HG02943 (cell line): ENCODE measurements around the gene UBXN11.
A peak's percentile ranks its signal among the peaks of the same experiment; 100 is the strongest.

Experiments
- ATAC-seq: cut with Tn5 transposase; IDR thresholded peaks from one replicate; pipeline ENCODE4 v1.9.1; 2021; ENCODE audit warnings: mild to moderate bottlenecking, low read depth, moderate library complexity; ENCODE audit not compliant: unreplicated experiment

The UBXN11 gene

GRCh38 chr1:26288311-26288941 is 18.0 kb downstream of the UBXN11 start:
- ATAC-seq: no peak

GRCh38 chr1:26287811-26288210 is 18.6 kb downstream of the UBXN11 start:
- no peak for ATAC-seq

GRCh38 chr1:26287033-26287711 is 19.3 kb downstream of the UBXN11 start:
- no peak for ATAC-seq

GRCh38 chr1:26286064-26286416 is 20.4 kb downstream of the UBXN11 start:
- no peak for ATAC-seq

- no peak for ATAC-seq
Measured at GRCh38 chr1:26285366-26286063, 20.9 kb downstream of the UBXN11 start.

GRCh38 chr1:26284597-26285347 is 21.7 kb downstream of the UBXN11 start:
- no peak for ATAC-seq

GRCh38 chr1:26283871-26284596 is 22.4 kb downstream of the UBXN11 start:
- ATAC-seq: no peak

GRCh38 chr1:26283279-26283853 is 23.1 kb downstream of the UBXN11 start:
- no peak for ATAC-seq

GRCh38 chr1:26282401-26282918 is 24.0 kb downstream of the UBXN11 start:
- ATAC-seq: no peak

- ATAC-seq: no peak
Measured at GRCh38 chr1:26281971-26282370, 24.5 kb downstream of the UBXN11 start.

- ATAC-seq: no peak
Measured at GRCh38 chr1:26281091-26281958, 25.1 kb downstream of the UBXN11 start.

- no peak for ATAC-seq
Measured at GRCh38 chr1:26280333-26281042, 25.9 kb downstream of the UBXN11 start.

GRCh38 chr1:26279456-26280332 is 26.7 kb downstream of the UBXN11 start, which contains the start of gene SH3BGRL3:
Gene SH3BGRL3 (plus strand): TSS chr1:26280086. CDS start chr1:26280156, 70 bp downstream.
- ATAC-seq: peak; percentile 42

GRCh38 chr1:26278724-26279455 is 27.5 kb downstream of the UBXN11 start:
- ATAC-seq: no peak

GRCh38 chr1:26278303-26278702 is 28.1 kb downstream of the UBXN11 start:
- no peak for ATAC-seq

- no peak for ATAC-seq
Measured at GRCh38 chr1:26277719-26278118, 28.7 kb downstream of the UBXN11 start.

- no peak for ATAC-seq
Measured at GRCh38 chr1:26277261-26277661, 29.2 kb downstream of the UBXN11 start.
